Liver (tissue), 9 donors: ENCODE data around the gene SDK2. TPM values are rescaled to one million over a fixed set of nuclear protein-coding genes. Genes with fewer than 3 reads are reported as not detected.

Experiments
- DNase-seq: peaks from one replicate; pipeline ENCODE4 v3.0.0-alpha.2; 2017; ENCODE audit warnings: low spot score
- H3K27ac ChIP-seq, 2 donors: one replicate each; pipeline ENCODE4 v1.7.0; 2013; ENCODE audit warnings: inconsistent platforms in 2 of 2, low read length in 2 of 2, control low read depth in 1 of 2, low read depth in 1 of 2, mild to moderate bottlenecking in 1 of 2
- H3K27me3 ChIP-seq, 4 donors: one replicate each; pipeline versions ENCODE4 v1.6.1 to v1.7.0; 2013; ENCODE audit warnings: low read length in 3 of 4, inconsistent platforms in 1 of 4, mild to moderate bottlenecking in 1 of 4, moderate library complexity in 1 of 4; ENCODE audit not compliant: control insufficient read depth in 4 of 4, insufficient read depth in 4 of 4
- H3K36me3 ChIP-seq, 4 donors: one replicate each; pipeline versions ENCODE4 v1.6.1 to v1.7.0; 2013; ENCODE audit warnings: low read length in 3 of 4, mild to moderate bottlenecking in 3 of 4, low read depth in 1 of 4, moderate library complexity in 1 of 4; ENCODE audit not compliant: control insufficient read depth in 4 of 4, insufficient read depth in 3 of 4
- H3K4me1 ChIP-seq, 4 donors: one replicate each; pipeline versions ENCODE4 v1.6.1 to v1.7.0; 2013; ENCODE audit warnings: low read length in 3 of 4, mild to moderate bottlenecking in 3 of 4, moderate library complexity in 1 of 4; ENCODE audit not compliant: control insufficient read depth in 4 of 4, insufficient read depth in 4 of 4
- H3K4me3 ChIP-seq, 3 donors: one replicate each; pipeline versions ENCODE4 v1.6.1 to v1.7.0; 2013; ENCODE audit warnings: low read length in 3 of 3, control low read depth in 1 of 3, low read depth in 1 of 3, mild to moderate bottlenecking in 1 of 3
- H3K9ac ChIP-seq, 2 donors: one replicate each; pipeline ENCODE4 v1.7.0; 2013; ENCODE audit warnings: low read length in 2 of 2, mild to moderate bottlenecking in 2 of 2, moderate library complexity in 2 of 2, control low read depth in 1 of 2, low read depth in 1 of 2
- H3K9me3 ChIP-seq, 4 donors: one replicate each; pipeline versions ENCODE4 v1.6.1 to v1.7.0; 2013; ENCODE audit warnings: low read length in 3 of 4; ENCODE audit not compliant: control insufficient read depth in 4 of 4
- ATF3 ChIP-seq: IDR thresholded peaks from 2 replicates; pipeline ENCODE4 v1.6.1; 2016; ENCODE audit warnings: antibody characterized with exemption
- EGR1 ChIP-seq, 2 donors: IDR thresholded peaks; 2 replicates each; pipeline ENCODE4 v1.6.1; 2016 to 2018; ENCODE audit warnings: antibody characterized with exemption in 2 of 2, low read depth in 2 of 2
- FOXA1 ChIP-seq: IDR thresholded peaks from 2 replicates; pipeline ENCODE4 v1.6.1; 2016; ENCODE audit warnings: antibody characterized with exemption
- FOXA2 ChIP-seq: IDR thresholded peaks from 2 replicates; pipeline ENCODE4 v1.6.1; 2016; ENCODE audit warnings: antibody characterized with exemption
- GABPA ChIP-seq, 2 donors: IDR thresholded peaks in 1 of 2; conservative IDR thresholded peaks in 1 of 2; 2 replicates each; pipeline ENCODE4 v1.6.1; 2016; ENCODE audit warnings: antibody characterized with exemption in 2 of 2, mild to moderate bottlenecking in 1 of 2, moderate library complexity in 1 of 2
- HNF4A ChIP-seq, 2 donors: conservative IDR thresholded peaks; 2 replicates each; pipeline ENCODE4 v1.6.1; 2016; ENCODE audit warnings: antibody characterized with exemption in 2 of 2, mild to moderate bottlenecking in 2 of 2
- HNF4G ChIP-seq: IDR thresholded peaks from 2 replicates; pipeline ENCODE4 v1.6.1; 2016; ENCODE audit warnings: antibody characterized with exemption
- JUND ChIP-seq, 2 donors: IDR thresholded peaks; 2 replicates each; pipeline ENCODE4 v1.6.1; 2016; ENCODE audit warnings: antibody characterized with exemption in 2 of 2
- MAX ChIP-seq: IDR thresholded peaks from 2 replicates; pipeline ENCODE4 v1.6.1; 2016; ENCODE audit warnings: antibody characterized with exemption
- NR2F2 ChIP-seq: IDR thresholded peaks from 2 replicates; pipeline ENCODE4 v1.6.1; 2016; ENCODE audit warnings: antibody characterized with exemption
- RAD21 ChIP-seq, 2 donors: IDR thresholded peaks; 2 replicates each; pipeline ENCODE4 v1.6.1; 2016; ENCODE audit warnings: antibody characterized with exemption in 2 of 2, mild to moderate bottlenecking in 2 of 2
- RXRA ChIP-seq, 2 donors: IDR thresholded peaks; 2 replicates each; pipeline ENCODE4 v1.6.1; 2017 to 2018; ENCODE audit warnings: antibody characterized with exemption in 2 of 2, mild to moderate bottlenecking in 1 of 2
- SP1 ChIP-seq: IDR thresholded peaks from 2 replicates; pipeline ENCODE4 v1.6.1; 2018; ENCODE audit warnings: antibody characterized with exemption, mild to moderate bottlenecking
- TAF1 ChIP-seq: conservative IDR thresholded peaks from 2 replicates; pipeline ENCODE4 v1.6.1; 2016; ENCODE audit warnings: antibody characterized with exemption, mild to moderate bottlenecking
- YY1 ChIP-seq: IDR thresholded peaks from 2 replicates; pipeline ENCODE4 v1.6.1; 2016; ENCODE audit warnings: antibody characterized with exemption, mild to moderate bottlenecking
- ZBTB33 ChIP-seq: IDR thresholded peaks from 2 replicates; pipeline ENCODE4 v1.6.1; 2016; ENCODE audit warnings: antibody characterized with exemption
- WGBS: extraction: QIAGEN DNeasy Blood & Tissue Kit; methylation state at CpG from one replicate; pipeline ENCODE4 v1.1.7; 2013; 5-methylcytosine and 5-hydroxymethylcytosine counted together
- polyA plus RNA-seq, 2 donors: library from polyadenylated mRNA; stranded (reverse) in 1 of 2; unstranded in 1 of 2; fragments of 200-250 nt in 1 of 2; fragments of >200 nt in 1 of 2; fragmentation: Nextera tagmentation in 1 of 2; extraction: Ambion mirVana in 1 of 2; gene quantifications; one replicate each; pipeline versions ENCODE4 v1.2.1 to v1.2.3, GENCODE V29; 2013 to 2015
- total RNA-seq, 2 donors: library from RNA; depleted of rRNA; stranded (reverse); fragments of >200 nt; gene quantifications; one replicate each; pipeline ENCODE4 v1.2.3, GENCODE V29; 2014
- TF ChIP-seq, protein P1 (sequence below): fragments of 150-350 bp; IDR thresholded peaks from 2 replicates; pipeline ENCODE4 v1.5.1; 2017; ENCODE audit warnings: improper control_type of control experiment, low read depth, low read length; ENCODE audit not compliant: missing input control
- TF ChIP-seq, protein P2 (sequence below): IDR thresholded peaks from 2 replicates; pipeline ENCODE4 v1.6.1; 2016; ENCODE audit warnings: antibody characterized with exemption, mild to moderate bottlenecking
- donor health status: healthy.
- donor health status: healthy.
- donor health status: healthy.
- donor health status: healthy.
- donor health status: healthy.

SDK2 gene
- total and polyA plus RNA-seq, 4 donors = 0.05 to 0.42 (median 0.10) TPM

DNA sequence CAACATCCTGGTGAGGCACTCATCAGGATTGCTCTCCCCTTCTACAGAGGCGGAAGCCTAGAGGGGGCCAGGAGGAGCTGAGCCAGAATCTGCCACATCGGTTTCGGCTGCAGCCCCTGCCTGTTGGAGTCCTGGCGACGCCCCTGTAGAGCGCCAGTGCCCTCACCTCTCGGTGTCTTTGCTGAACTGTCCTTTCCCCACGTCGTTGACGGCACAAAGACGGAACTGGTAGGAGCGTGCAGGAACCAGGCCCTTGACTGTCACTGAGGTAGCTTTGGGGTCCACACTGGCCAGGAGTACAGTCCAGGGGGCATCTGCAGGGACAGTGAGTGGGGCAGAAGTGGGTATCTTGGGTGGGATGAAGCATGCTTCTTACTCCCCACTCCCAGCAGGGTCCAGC, 222.1 kb downstream of the SDK2 start:
- H3K9ac ChIP-seq = no peak overlapping the region
- no peaks in the 10 kb centered on the region for H3K27me3 ChIP-seq
- 91% methylated on average over 12 of the region's 12 CpGs for WGBS
- no peaks in the 10 kb centered on the region for H3K9me3 ChIP-seq
- no peaks in the 10 kb centered on the region for H3K4me1 ChIP-seq
- H3K36me3 ChIP-seq = no peaks in the 10 kb centered on the region
- H3K4me3 ChIP-seq = no peak overlapping the region
- TF ChIP-seq SP1 = no peak
- TF ChIP-seq, protein P1, sequence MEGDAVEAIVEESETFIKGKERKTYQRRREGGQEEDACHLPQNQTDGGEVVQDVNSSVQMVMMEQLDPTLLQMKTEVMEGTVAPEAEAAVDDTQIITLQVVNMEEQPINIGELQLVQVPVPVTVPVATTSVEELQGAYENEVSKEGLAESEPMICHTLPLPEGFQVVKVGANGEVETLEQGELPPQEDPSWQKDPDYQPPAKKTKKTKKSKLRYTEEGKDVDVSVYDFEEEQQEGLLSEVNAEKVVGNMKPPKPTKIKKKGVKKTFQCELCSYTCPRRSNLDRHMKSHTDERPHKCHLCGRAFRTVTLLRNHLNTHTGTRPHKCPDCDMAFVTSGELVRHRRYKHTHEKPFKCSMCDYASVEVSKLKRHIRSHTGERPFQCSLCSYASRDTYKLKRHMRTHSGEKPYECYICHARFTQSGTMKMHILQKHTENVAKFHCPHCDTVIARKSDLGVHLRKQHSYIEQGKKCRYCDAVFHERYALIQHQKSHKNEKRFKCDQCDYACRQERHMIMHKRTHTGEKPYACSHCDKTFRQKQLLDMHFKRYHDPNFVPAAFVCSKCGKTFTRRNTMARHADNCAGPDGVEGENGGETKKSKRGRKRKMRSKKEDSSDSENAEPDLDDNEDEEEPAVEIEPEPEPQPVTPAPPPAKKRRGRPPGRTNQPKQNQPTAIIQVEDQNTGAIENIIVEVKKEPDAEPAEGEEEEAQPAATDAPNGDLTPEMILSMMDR = no peak
- TF ChIP-seq MAX = no peak
- TF ChIP-seq EGR1 (IDR thresholded peaks at IDR 0.05; ENCODE audit: low read depth in 2 of 2) = no peak
- no peak for TF ChIP-seq HNF4A (conservative IDR thresholded peaks at IDR 0.05)
- TF ChIP-seq HNF4G = no peak
- TF ChIP-seq NR2F2 = no peak
- no peak for TF ChIP-seq GABPA (IDR thresholded peaks at IDR 0.05 in 1 of 2, conservative IDR thresholded peaks at IDR 0.05 in 1 of 2)
- no peak for TF ChIP-seq TAF1
- TF ChIP-seq RAD21 (IDR thresholded peaks at IDR 0.05) = no peak
- TF ChIP-seq FOXA2 = no peak
- TF ChIP-seq FOXA1 = no peak
- no peak for TF ChIP-seq JUND (IDR thresholded peaks at IDR 0.05)
- no peak for TF ChIP-seq ZBTB33
- TF ChIP-seq ATF3 = no peak
- TF ChIP-seq YY1 = no peak
- TF ChIP-seq, protein P2, sequence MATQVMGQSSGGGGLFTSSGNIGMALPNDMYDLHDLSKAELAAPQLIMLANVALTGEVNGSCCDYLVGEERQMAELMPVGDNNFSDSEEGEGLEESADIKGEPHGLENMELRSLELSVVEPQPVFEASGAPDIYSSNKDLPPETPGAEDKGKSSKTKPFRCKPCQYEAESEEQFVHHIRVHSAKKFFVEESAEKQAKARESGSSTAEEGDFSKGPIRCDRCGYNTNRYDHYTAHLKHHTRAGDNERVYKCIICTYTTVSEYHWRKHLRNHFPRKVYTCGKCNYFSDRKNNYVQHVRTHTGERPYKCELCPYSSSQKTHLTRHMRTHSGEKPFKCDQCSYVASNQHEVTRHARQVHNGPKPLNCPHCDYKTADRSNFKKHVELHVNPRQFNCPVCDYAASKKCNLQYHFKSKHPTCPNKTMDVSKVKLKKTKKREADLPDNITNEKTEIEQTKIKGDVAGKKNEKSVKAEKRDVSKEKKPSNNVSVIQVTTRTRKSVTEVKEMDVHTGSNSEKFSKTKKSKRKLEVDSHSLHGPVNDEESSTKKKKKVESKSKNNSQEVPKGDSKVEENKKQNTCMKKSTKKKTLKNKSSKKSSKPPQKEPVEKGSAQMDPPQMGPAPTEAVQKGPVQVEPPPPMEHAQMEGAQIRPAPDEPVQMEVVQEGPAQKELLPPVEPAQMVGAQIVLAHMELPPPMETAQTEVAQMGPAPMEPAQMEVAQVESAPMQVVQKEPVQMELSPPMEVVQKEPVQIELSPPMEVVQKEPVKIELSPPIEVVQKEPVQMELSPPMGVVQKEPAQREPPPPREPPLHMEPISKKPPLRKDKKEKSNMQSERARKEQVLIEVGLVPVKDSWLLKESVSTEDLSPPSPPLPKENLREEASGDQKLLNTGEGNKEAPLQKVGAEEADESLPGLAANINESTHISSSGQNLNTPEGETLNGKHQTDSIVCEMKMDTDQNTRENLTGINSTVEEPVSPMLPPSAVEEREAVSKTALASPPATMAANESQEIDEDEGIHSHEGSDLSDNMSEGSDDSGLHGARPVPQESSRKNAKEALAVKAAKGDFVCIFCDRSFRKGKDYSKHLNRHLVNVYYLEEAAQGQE = no peak
- no peak for TF ChIP-seq RXRA (IDR thresholded peaks at IDR 0.05)
- DNase-seq = no peak
- H3K27ac ChIP-seq = no peak overlapping the region
